ENCODE results near the gene ATP1A4.

ATP1A4 gene

GRCh38 chr1:160157174-160157573 lies 5.8 kb downstream of the ATP1A4 start:
- ATAC-seq (ENCODE audit: low read depth) (no peak), DNase-seq (ENCODE audit: low spot score) (no peak)
- Histone ChIP-seq H3K36me3 (ENCODE audit: low read depth) (no peaks in the 10 kb centered on the region), H3K9me3 (ENCODE audit: severe bottlenecking) (no peaks in the 10 kb centered on the region), H3K4me3 (ENCODE audit: severe bottlenecking) (no peak overlapping the region), H3K27ac (ENCODE audit: poor library complexity, severe bottlenecking) (no peak overlapping the region), H3K4me1 (ENCODE audit: insufficient read depth, poor library complexity, severe bottlenecking) (no peaks in the 10 kb centered on the region), H3K27me3 (ENCODE audit: insufficient read depth, poor library complexity, severe bottlenecking) (no peaks in the 10 kb centered on the region)
- no peak for TF ChIP-seq CTCF (IDR thresholded peaks at IDR 0.05; ENCODE audit: poor library complexity, severe bottlenecking)

GRCh38 chr1:160158031-160158430 lies 6.6 kb downstream of the ATP1A4 start:
- TF ChIP-seq CTCF (IDR thresholded peaks at IDR 0.05; ENCODE audit: poor library complexity, severe bottlenecking): no peak
- no peak overlapping the region for H3K4me3 ChIP-seq (ENCODE audit: severe bottlenecking)
- no peaks in the 10 kb centered on the region for H3K36me3 ChIP-seq (ENCODE audit: low read depth)
- H3K27ac ChIP-seq (ENCODE audit: poor library complexity, severe bottlenecking): no peak overlapping the region
- no peaks in the 10 kb centered on the region for H3K9me3 ChIP-seq (ENCODE audit: severe bottlenecking)
- no peaks in the 10 kb centered on the region for H3K27me3 ChIP-seq (ENCODE audit: insufficient read depth, poor library complexity, severe bottlenecking)
- H3K4me1 ChIP-seq (ENCODE audit: insufficient read depth, poor library complexity, severe bottlenecking): no peaks in the 10 kb centered on the region
- DNase-seq (ENCODE audit: low spot score) (no peak), ATAC-seq (ENCODE audit: low read depth) (no peak)

- H3K27me3 ChIP-seq (ENCODE audit: insufficient read depth, poor library complexity, severe bottlenecking): no peaks in the 10 kb centered on the region
- no peak for DNase-seq (ENCODE audit: low spot score)
- no peak for TF ChIP-seq CTCF (IDR thresholded peaks at IDR 0.05; ENCODE audit: poor library complexity, severe bottlenecking)
These were observed 7.1 kb downstream of the ATP1A4 start for GRCh38 chr1:160158534-160158933.

GRCh38 chr1:160159846-160160245 lies 8.4 kb downstream of the ATP1A4 start:
- Histone ChIP-seq H3K4me3 (ENCODE audit: severe bottlenecking) (no peak overlapping the region), H3K27ac (ENCODE audit: poor library complexity, severe bottlenecking) (no peak overlapping the region), H3K4me1 (ENCODE audit: insufficient read depth, poor library complexity, severe bottlenecking) (no peaks in the 10 kb centered on the region), H3K36me3 (ENCODE audit: low read depth) (no peaks in the 10 kb centered on the region), H3K27me3 (ENCODE audit: insufficient read depth, poor library complexity, severe bottlenecking) (no peaks in the 10 kb centered on the region), H3K9me3 (ENCODE audit: severe bottlenecking) (no peaks in the 10 kb centered on the region)
- ATAC-seq (ENCODE audit: low read depth) (no peak), DNase-seq (ENCODE audit: low spot score) (no peak)
- TF ChIP-seq CTCF (IDR thresholded peaks at IDR 0.05; ENCODE audit: poor library complexity, severe bottlenecking): no peak

More at GRCh38 chr1:160158534-160158933, 7.1 kb downstream of the ATP1A4 start:
- no peak for ATAC-seq (ENCODE audit: low read depth)
- Histone ChIP-seq H3K4me3 (ENCODE audit: severe bottlenecking) (no peak overlapping the region), H3K36me3 (ENCODE audit: low read depth) (no peaks in the 10 kb centered on the region), H3K9me3 (ENCODE audit: severe bottlenecking) (no peaks in the 10 kb centered on the region), H3K4me1 (ENCODE audit: insufficient read depth, poor library complexity, severe bottlenecking) (no peaks in the 10 kb centered on the region), H3K27ac (ENCODE audit: poor library complexity, severe bottlenecking) (no peak overlapping the region)

GRCh38 chr1:160161965-160162705 lies 10.7 kb downstream of the ATP1A4 start:
- peak; percentile 28 for TF ChIP-seq CTCF (IDR thresholded peaks at IDR 0.05; ENCODE audit: poor library complexity, severe bottlenecking)
- H3K27me3 ChIP-seq (ENCODE audit: insufficient read depth, poor library complexity, severe bottlenecking): no peaks in the 10 kb centered on the region
- no peak overlapping the region for H3K4me3 ChIP-seq (ENCODE audit: severe bottlenecking)
- ATAC-seq (ENCODE audit: low read depth) (no peak), DNase-seq (ENCODE audit: low spot score) (no peak)
- H3K9me3 ChIP-seq (ENCODE audit: severe bottlenecking): no peaks in the 10 kb centered on the region
- no peaks in the 10 kb centered on the region for H3K4me1 ChIP-seq (ENCODE audit: insufficient read depth, poor library complexity, severe bottlenecking)
- H3K36me3 ChIP-seq (ENCODE audit: low read depth): no peaks in the 10 kb centered on the region
- H3K27ac ChIP-seq (ENCODE audit: poor library complexity, severe bottlenecking): no peak overlapping the region
